Mesothelial cell of epicardium (in vitro differentiated cells): Measurements from ENCODE around the gene GPR32. TPM values are rescaled to one million over a fixed set of nuclear protein-coding genes. Genes with fewer than 3 reads are reported as not detected.

Experiments used
- DNase-seq, 2 experiments: peaks; one replicate each; pipeline ENCODE4 v3.0.0; 2021; ENCODE audit warnings: low spot score in 2 of 2; ENCODE audit not compliant: unreplicated experiment in 2 of 2
- H3K27ac Mint-ChIP-seq: 2 replicates; pipeline ENCODE4 v1.8.0; 2021; ENCODE audit warnings: mixed read lengths
- H3K27me3 Mint-ChIP-seq: 2 replicates; pipeline ENCODE4 v1.8.0; 2021; ENCODE audit warnings: low read depth, mixed read lengths
- H3K36me3 Mint-ChIP-seq: 2 replicates; pipeline ENCODE4 v1.8.0; 2021; ENCODE audit warnings: mixed read lengths
- H3K4me1 Mint-ChIP-seq: 2 replicates; pipeline ENCODE4 v1.8.0; 2021; ENCODE audit warnings: mixed read lengths
- H3K4me3 Mint-ChIP-seq: 2 replicates; pipeline ENCODE4 v1.8.0; 2021; ENCODE audit warnings: mild to moderate bottlenecking, moderate library complexity, mixed read lengths
- H3K9me3 Mint-ChIP-seq: 2 replicates; pipeline ENCODE4 v1.8.0; 2021; ENCODE audit warnings: mixed read lengths
- CTCF ChIP-seq: fragments of 200-600 bp; sonication (generic); IDR thresholded peaks from one replicate; pipeline ENCODE4 v1.5.0; 2021; ENCODE audit warnings: antibody characterized with exemption; ENCODE audit not compliant: unreplicated experiment
- total RNA-seq: library from RNA; stranded (reverse); gene quantifications from 3 replicates; pipeline ENCODE4 v1.2.1, GENCODE V29; 2021

GPR32 gene
- total RNA-seq, 1 donor from 2014 or later = not detected

DNA sequence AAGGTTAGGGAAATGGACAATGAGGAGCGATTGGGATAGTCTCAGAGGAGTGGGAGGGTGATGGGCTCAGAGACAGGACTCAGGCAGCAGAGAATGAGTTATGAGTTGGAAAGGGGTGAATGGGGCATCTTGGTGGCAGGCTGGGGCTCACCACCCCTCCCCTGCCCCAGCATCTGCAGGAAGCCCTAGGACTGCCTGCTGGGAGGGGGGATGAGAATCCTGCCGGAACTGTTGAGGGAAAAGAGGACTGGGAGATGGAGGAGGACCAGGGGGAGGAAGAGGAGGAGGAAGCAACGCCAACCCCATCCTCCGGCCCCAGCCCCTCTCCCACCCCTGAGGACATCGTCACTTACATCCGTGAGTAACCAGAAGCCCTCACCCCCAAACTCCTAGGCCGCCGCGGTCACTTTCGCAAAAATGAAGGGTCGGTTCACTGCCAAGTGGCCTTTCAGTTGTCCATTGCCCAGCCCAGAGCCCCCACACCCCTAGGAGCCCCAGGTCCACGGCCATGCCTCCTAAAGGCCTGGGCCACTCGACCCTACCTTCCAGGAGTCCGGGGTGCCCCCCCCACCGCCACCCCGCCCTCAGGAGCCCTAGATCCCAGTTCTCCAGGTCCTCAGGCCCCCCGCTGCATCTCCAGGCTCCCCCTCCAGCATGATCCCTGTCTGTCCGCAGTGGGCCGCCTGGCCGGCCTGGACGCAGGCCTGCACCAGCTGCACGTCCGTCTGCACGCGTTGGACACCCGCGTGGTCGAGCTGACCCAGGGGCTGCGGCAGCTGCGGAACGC lies 46.3 kb upstream of the GPR32 start:
- H3K27ac Mint-ChIP-seq = peak overlapping the region; percentile 91
- H3K27me3 Mint-ChIP-seq = peaks cover 49% of the 10 kb centered on the region
- H3K4me1 Mint-ChIP-seq = peaks cover 38% of the 10 kb centered on the region
- no peaks in the 10 kb centered on the region for H3K36me3 Mint-ChIP-seq
- peak overlapping the region; percentile 93 for H3K4me3 Mint-ChIP-seq
- no peak for DNase-seq
- no peak for TF ChIP-seq CTCF
- H3K9me3 Mint-ChIP-seq = no peaks in the 10 kb centered on the region

DNA sequence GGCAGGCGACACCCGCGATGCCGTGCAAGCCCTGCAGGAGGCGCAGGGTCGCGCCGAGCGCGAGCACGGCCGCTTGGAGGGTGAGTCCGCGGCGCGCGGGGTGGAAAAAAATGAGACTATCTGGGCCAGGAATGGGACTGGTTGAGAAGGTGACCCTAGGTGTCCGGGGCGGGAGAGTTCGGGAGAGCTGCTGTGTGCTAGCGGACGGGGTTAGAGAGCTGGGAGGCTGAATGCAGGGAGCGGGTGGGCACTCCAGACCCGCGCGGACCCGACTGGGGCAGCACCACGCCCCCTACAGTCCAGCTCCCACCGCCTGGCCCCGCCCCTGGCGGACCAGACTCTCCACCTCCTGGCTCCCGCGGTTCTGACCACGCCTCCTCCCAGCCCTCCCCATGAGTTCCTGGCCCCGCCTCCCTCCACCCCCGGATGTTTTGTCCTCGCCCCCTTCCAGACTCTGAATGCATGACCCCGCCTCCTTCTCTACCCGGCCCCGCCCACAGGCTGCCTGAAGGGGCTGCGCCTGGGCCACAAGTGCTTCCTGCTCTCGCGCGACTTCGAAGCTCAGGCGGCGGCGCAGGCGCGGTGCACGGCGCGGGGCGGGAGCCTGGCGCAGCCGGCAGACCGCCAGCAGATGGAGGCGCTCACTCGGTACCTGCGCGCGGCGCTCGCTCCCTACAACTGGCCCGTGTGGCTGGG lies 45.6 kb upstream of the GPR32 start:
- peaks cover 38% of the 10 kb centered on the region for H3K4me1 Mint-ChIP-seq
- H3K27ac Mint-ChIP-seq = peak overlapping the region; percentile 91
- peaks cover 50% of the 10 kb centered on the region for H3K27me3 Mint-ChIP-seq
- peak; percentile 86 for TF ChIP-seq CTCF
- H3K9me3 Mint-ChIP-seq = no peaks in the 10 kb centered on the region
- peak; percentile 99 to 100 for DNase-seq
- no peaks in the 10 kb centered on the region for H3K36me3 Mint-ChIP-seq
- peak overlapping the region; percentile 93 for H3K4me3 Mint-ChIP-seq

DNA sequence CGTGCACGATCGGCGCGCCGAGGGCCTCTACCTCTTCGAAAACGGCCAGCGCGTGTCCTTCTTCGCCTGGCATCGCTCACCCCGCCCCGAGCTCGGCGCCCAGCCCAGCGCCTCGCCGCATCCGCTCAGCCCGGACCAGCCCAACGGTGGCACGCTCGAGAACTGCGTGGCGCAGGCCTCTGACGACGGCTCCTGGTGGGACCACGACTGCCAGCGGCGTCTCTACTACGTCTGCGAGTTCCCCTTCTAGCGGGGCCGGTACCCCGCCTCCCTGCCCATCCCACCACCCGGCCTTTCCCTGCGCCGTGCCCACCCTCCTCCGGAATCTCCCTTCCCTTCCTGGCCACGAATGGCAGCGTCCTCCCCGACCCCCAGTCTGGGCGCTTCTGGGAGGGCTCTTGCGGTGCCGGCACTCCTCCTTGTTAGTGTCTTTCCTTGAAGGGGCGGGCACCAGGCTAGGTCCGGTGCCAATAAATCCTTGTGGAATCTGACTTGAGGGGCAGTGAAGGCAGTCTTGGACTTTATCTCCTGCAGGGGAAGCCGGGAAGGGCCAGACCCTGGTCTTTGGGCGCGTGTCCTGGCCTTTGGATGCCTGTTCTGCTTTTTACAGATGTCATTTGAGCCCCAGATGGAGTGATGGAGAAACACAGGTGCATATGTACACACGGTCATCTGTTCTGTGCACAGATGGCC lies 44.9 kb upstream of the GPR32 start:
- Mint-ChIP-seq H3K4me1 (peaks cover 38% of the 10 kb centered on the region), H3K4me3 (peak overlapping the region; percentile 93), H3K9me3 (no peaks in the 10 kb centered on the region), H3K36me3 (no peaks in the 10 kb centered on the region), H3K27me3 (peaks cover 45% of the 10 kb centered on the region), H3K27ac (peak overlapping the region; percentile 83)
- DNase-seq = no peak
- no peak for TF ChIP-seq CTCF

GRCh38 chr19:50725911-50726230 lies 44.4 kb upstream of the GPR32 start:
- peaks cover 37% of the 10 kb centered on the region for H3K4me1 Mint-ChIP-seq
- DNase-seq = no peak
- peaks cover 40% of the 10 kb centered on the region for H3K27me3 Mint-ChIP-seq
- H3K4me3 Mint-ChIP-seq = peak overlapping the region; percentile 93
- H3K27ac Mint-ChIP-seq = peak overlapping the region; percentile 83
- TF ChIP-seq CTCF = no peak
- H3K36me3 Mint-ChIP-seq = no peaks in the 10 kb centered on the region
- no peaks in the 10 kb centered on the region for H3K9me3 Mint-ChIP-seq

- H3K4me3 Mint-ChIP-seq = peak overlapping the region; percentile 47
- peak; percentile 68 to 74 for DNase-seq
- H3K4me1 Mint-ChIP-seq = peaks cover 21% of the 10 kb centered on the region
- TF ChIP-seq CTCF = no peak
- peaks cover 35% of the 10 kb centered on the region for H3K27me3 Mint-ChIP-seq
- no peaks in the 10 kb centered on the region for H3K9me3 Mint-ChIP-seq
- H3K27ac Mint-ChIP-seq = no peak overlapping the region
- no peaks in the 10 kb centered on the region for H3K36me3 Mint-ChIP-seq
Observed at GRCh38 chr19:50728084-50728737, 42.1 kb upstream of the GPR32 start.
